Glutamatergic neuron (in vitro differentiated cells): ENCODE results near the gene AMIGO3. TPM values are rescaled to one million over a fixed set of nuclear protein-coding genes. Genes with fewer than 3 reads are reported as not detected.
A peak's percentile ranks its signal among the peaks of the same experiment; 100 is the strongest.

Experiments used
- DNase-seq: peaks from one replicate; pipeline ENCODE4 v3.0.0; 2022
- H3K27ac Mint-ChIP-seq: one replicate; pipeline ENCODE4 v1.8.0; 2020; ENCODE audit warnings: mild to moderate bottlenecking, mixed read lengths, inconsistent platforms; ENCODE audit not compliant: unreplicated experiment
- H3K27me3 Mint-ChIP-seq: one replicate; pipeline ENCODE4 v1.8.0; 2020; ENCODE audit warnings: mild to moderate bottlenecking, moderate library complexity, mixed read lengths, inconsistent platforms; ENCODE audit not compliant: unreplicated experiment
- H3K36me3 Mint-ChIP-seq: one replicate; pipeline ENCODE4 v1.8.0; 2020; ENCODE audit warnings: mild to moderate bottlenecking, mixed read lengths, inconsistent platforms; ENCODE audit not compliant: unreplicated experiment
- H3K4me1 Mint-ChIP-seq: one replicate; pipeline ENCODE4 v1.8.0; 2020; ENCODE audit warnings: mild to moderate bottlenecking, low read depth, mixed read lengths, inconsistent platforms; ENCODE audit not compliant: unreplicated experiment
- H3K4me3 Mint-ChIP-seq: one replicate; pipeline ENCODE4 v1.8.0; 2020; ENCODE audit warnings: mild to moderate bottlenecking, mixed read lengths, inconsistent platforms; ENCODE audit not compliant: unreplicated experiment
- H3K9me3 Mint-ChIP-seq: one replicate; pipeline ENCODE4 v1.8.0; 2020; ENCODE audit warnings: mild to moderate bottlenecking, moderate library complexity, mixed read lengths, inconsistent platforms; ENCODE audit not compliant: unreplicated experiment
- total RNA-seq: library from RNA; stranded (reverse); fragmentation: NEBNext Ultra II Directional; extraction: Animal tissue kit (Norgen Biotek cat#: 25700); gene quantifications from one replicate; pipeline ENCODE4 v1.2.1, GENCODE V29; 2021; ENCODE audit not compliant: unreplicated experiment
- TF ChIP-seq, protein P1 (sequence below): fragments of 200-600 bp; sonication (generic); IDR thresholded peaks from one replicate; pipeline ENCODE4 v1.5.0; 2021; ENCODE audit not compliant: partially characterized antibody, unreplicated experiment

The AMIGO3 gene
- total RNA-seq, 1 donor from 2014 or later: 1.4 TPM

DNA sequence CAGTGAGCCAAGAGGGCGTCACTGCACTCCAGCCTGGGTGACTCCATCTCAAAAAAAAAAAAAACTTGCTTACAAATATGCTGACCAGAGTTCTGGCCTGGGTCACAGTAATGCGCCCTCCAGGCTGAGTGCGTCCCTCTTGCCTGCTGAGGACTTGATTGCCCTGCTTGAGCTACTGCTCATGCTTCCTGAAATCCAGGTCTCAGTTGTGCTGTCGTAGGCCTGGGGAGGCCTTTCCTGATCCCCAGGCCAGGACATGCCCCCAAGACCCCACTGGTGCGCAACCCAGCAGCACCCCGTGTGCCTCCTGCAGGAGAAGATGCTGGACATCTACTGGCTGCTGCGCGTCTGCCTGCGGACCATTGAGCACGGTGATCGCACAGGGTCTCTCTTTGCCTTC, 7.3 kb downstream of the AMIGO3 start:
- Mint-ChIP-seq H3K4me3 (no peak overlapping the region), H3K36me3 (no peaks in the 10 kb centered on the region), H3K9me3 (peaks cover 5% of the 10 kb centered on the region), H3K27me3 (peaks cover 13% of the 10 kb centered on the region), H3K27ac (no peak overlapping the region), H3K4me1 (peaks cover 13% of the 10 kb centered on the region)
- TF ChIP-seq, protein P1, sequence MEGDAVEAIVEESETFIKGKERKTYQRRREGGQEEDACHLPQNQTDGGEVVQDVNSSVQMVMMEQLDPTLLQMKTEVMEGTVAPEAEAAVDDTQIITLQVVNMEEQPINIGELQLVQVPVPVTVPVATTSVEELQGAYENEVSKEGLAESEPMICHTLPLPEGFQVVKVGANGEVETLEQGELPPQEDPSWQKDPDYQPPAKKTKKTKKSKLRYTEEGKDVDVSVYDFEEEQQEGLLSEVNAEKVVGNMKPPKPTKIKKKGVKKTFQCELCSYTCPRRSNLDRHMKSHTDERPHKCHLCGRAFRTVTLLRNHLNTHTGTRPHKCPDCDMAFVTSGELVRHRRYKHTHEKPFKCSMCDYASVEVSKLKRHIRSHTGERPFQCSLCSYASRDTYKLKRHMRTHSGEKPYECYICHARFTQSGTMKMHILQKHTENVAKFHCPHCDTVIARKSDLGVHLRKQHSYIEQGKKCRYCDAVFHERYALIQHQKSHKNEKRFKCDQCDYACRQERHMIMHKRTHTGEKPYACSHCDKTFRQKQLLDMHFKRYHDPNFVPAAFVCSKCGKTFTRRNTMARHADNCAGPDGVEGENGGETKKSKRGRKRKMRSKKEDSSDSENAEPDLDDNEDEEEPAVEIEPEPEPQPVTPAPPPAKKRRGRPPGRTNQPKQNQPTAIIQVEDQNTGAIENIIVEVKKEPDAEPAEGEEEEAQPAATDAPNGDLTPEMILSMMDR: no peak
- no peak for DNase-seq

DNA sequence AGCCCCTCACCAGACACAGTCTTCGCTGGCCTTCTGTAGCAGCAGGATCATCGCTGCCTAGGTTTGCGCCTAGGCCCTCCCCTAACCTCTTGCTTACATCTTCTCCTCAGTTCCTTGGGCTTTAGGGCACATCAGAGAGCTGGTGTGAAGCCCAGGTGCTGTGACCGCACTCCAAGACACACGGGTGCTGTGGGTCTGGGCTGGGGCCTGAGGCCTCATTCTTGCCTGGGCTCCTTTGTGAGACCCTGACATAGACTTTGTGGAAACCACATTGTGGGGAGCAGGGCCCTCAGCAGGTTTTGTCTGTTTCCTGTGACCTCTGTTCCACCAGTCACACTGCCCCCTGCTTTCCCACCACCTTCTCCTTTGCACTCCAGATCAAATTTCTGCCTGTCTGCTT, 8.0 kb downstream of the AMIGO3 start:
- no peak for DNase-seq
- H3K4me3 Mint-ChIP-seq: no peak overlapping the region
- TF ChIP-seq, protein P1: no peak
- peaks cover 15% of the 10 kb centered on the region for H3K27me3 Mint-ChIP-seq
- peak overlapping the region; percentile 11 for H3K27ac Mint-ChIP-seq
- H3K4me1 Mint-ChIP-seq: peaks cover 20% of the 10 kb centered on the region
- no peaks in the 10 kb centered on the region for H3K36me3 Mint-ChIP-seq
- H3K9me3 Mint-ChIP-seq: peaks cover 6% of the 10 kb centered on the region

DNA sequence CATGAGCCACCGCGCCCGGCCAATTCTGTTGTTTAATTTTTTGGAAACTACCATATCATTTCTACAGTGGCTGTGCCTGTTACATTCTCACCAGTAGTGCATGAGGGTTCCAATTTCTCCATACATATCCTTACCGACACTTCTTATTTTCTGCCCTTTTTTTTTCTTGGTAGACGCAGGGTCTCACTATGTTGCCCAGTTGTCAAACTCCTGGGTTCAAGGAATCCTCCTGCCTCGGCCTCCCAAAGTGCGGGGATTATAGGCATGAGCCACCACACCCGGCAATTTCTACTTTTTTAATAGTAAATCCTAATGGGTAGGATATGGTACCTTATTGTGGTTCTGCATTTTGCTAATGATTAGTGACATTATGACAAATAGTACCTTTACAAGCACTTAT, 9.6 kb downstream of the AMIGO3 start:
- Mint-ChIP-seq H3K4me1 (peaks cover 20% of the 10 kb centered on the region), H3K36me3 (no peaks in the 10 kb centered on the region), H3K9me3 (peaks cover 6% of the 10 kb centered on the region), H3K4me3 (no peak overlapping the region), H3K27ac (peak overlapping the region; percentile 6), H3K27me3 (peaks cover 15% of the 10 kb centered on the region)
- no peak for DNase-seq
- TF ChIP-seq, protein P1: no peak

DNA sequence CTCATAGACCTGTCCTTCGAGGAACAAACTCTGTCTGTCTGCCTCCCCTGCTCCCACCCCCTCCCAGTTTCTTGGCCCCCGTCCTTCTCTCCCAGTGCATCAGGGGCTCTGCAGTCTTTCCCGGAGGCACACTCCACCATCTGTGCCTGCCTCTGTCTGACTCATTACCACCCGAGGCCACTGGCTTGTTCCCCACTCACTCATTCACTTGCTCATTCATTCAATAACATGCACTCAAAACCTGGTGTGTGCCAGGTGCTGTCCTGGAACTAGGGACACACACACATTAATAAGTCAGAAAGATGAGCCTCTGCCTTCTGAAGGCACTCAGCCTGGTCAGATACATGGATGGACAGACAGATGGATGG, 12.4 kb downstream of the AMIGO3 start:
- H3K9me3 Mint-ChIP-seq: peaks cover 5% of the 10 kb centered on the region
- no peak for DNase-seq

DNA sequence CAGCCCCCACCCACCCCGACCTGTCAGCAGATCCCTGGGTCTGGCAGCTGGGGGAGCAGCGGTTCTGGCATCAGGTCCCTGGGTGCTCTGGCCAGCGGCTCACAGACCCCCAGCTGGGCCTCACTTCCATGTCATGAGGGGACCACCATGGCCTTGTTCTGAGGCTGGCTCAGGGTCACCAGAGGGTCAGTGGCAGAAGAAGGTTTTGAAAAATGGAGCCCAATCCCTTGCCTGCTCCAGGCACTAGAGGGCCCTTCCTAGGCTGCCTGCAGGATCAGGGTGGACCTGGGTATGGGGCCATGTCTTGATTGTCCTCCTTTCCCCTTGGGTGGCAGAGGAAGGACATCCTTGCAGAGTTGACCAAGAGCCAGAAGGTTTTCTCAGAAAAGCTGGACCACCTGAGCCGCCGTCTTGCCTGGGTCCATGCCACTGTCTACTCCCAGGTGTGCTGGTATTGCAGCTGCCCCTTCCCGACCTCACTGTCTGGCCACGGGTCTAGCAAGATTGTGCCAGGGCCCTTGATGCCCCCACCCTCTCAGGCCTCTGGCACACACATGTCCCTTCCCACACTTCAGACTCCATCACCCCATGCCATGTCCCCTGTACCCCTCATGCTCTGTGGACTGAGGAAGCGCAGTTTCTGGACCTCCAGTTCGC, 12.9 kb downstream of the AMIGO3 start:
- peaks cover 18% of the 10 kb centered on the region for H3K4me1 Mint-ChIP-seq
- peaks cover 2% of the 10 kb centered on the region for H3K9me3 Mint-ChIP-seq
- TF ChIP-seq, protein P1: no peak
- DNase-seq: no peak
- H3K27ac Mint-ChIP-seq: peak overlapping the region; percentile 46
- H3K4me3 Mint-ChIP-seq: peak overlapping the region; percentile 41
- peaks cover 15% of the 10 kb centered on the region for H3K27me3 Mint-ChIP-seq
- no peaks in the 10 kb centered on the region for H3K36me3 Mint-ChIP-seq

More for the DNA sequence above, 12.4 kb downstream of the AMIGO3 start:
- TF ChIP-seq, protein P1: no peak
- peak overlapping the region; percentile 41 for H3K4me3 Mint-ChIP-seq
- peaks cover 18% of the 10 kb centered on the region for H3K4me1 Mint-ChIP-seq
- peak overlapping the region; percentile 46 for H3K27ac Mint-ChIP-seq
- peaks cover 18% of the 10 kb centered on the region for H3K27me3 Mint-ChIP-seq
- no peaks in the 10 kb centered on the region for H3K36me3 Mint-ChIP-seq
